ENCODE data around the gene ASB3. TPM values are rescaled to one million over a fixed set of nuclear protein-coding genes. Genes with fewer than 3 reads are reported as not detected.

ASB3 gene
- total and polyA plus RNA-seq, 9 of the 15 experiments (the other 6 are each of a cell fraction or from before 2014, with no cell fraction given) = 13.6 to 35.3 (median 18.7) TPM

- intact Hi-C loops (cut with micrococcal nuclease) = loop anchor here (2.0 to 5.0 kb wide), 2 partner anchors 19 to 100 kb away; partner anchors contain the start of genes ASB3 and ERLEC1
- Histone ChIP-seq H3K9me1 (ENCODE audit: control insufficient read depth, insufficient read depth, low read length) (no peaks in the 10 kb centered on the region), H4K20me1 (replicated peaks; ENCODE audit: control insufficient read depth, insufficient read depth, low read length) (no peaks in the 10 kb centered on the region; the same call in 1 of the 2 replicates), H3K4me3 (peak within 1 kb of the TSS; percentile 62), H3K36me3 (ENCODE audit: control insufficient read depth, insufficient read depth, low read length) (peaks cover 24% of the 10 kb centered on the region; the same call in 2 of the 3 replicates), H3K27ac (ENCODE audit: extremely low read depth, low read depth, low read length) (peak within 1 kb of the TSS; percentile 90), H3K9ac (ENCODE audit: insufficient read depth in 1 of 2, low read depth in 2 of 2, low read length in 2 of 2) (peak within 1 kb of the TSS; percentile 83 to 96), H3K79me2 (ENCODE audit: control insufficient read depth, insufficient read depth, low read length) (peaks cover 68% of the 10 kb centered on the region), H3K4me2 (ENCODE audit: insufficient read depth, low read length) (peak within 1 kb of the TSS; percentile 83), H2AFZ (ENCODE audit: low read depth, low read length) (peak within 1 kb of the TSS; percentile 94), H3K4me1 (replicated peaks in 1 of 2; ENCODE audit: control insufficient read depth in 2 of 2, insufficient read depth in 2 of 2, low read length in 2 of 2) (peaks cover 0 to 34% of the 10 kb centered on the region in 2 experiments; a peak in 3 of 5 replicates), H3K9me3 (replicated peaks; ENCODE audit: control insufficient read depth, insufficient read depth, low read depth, low read length) (no peaks in the 10 kb centered on the region), H3K27me3 (ENCODE audit: control insufficient read depth in 2 of 2, insufficient read depth in 2 of 2, low read length in 2 of 2) (no peaks in the 10 kb centered on the region)
- BruUV-seq (replicated peaks) = TSS peak; percentile 75
- FAIRE-seq = peak; percentile 83
- ATAC-seq = peak; percentile 88
- in situ Hi-C loops (cut with MboI) = no loop called here
- DNase-seq (ENCODE audit: extremely low read depth in 1 of 4, low spot score in 3 of 4) = peak; percentile 75 to 92 (median 80)
- ChIA-PET CTCF (ENCODE audit: low intra/inter-chr PET ratio) (no interaction called here), POLR2A (interaction anchor here (0.6 to 4.3 kb wide), 12 partner anchors 10 to 1283 kb away, joined by 3 to 45 read pairs (median 6); partner anchors contain the start of genes ASB3, ERLEC1 and RTN4)
- WGBS (ENCODE audit: insufficient coverage, low coverage, missing lambda C conversion rate) = under 1% methylated on average over 42 of the region's 46 CpGs
- TF ChIP-seq ZMIZ1 (IDR thresholded peaks at IDR 0.05; ENCODE audit: low read depth in 2 of 2, low read length in 2 of 2) = no peak
- TF ChIP-seq FOS (IDR thresholded peaks at IDR 0.05; ENCODE audit: extremely low read depth, insufficient read length) = no peak
- no peak; the same call in 1 of the 2 replicates for TF ChIP-seq ZNF263 (CRISPR knock-in tag; IDR thresholded peaks at IDR 0.05; ENCODE audit: borderline replicate concordance)
- TF ChIP-seq MAFF (IDR thresholded peaks at IDR 0.05; ENCODE audit: low read length) = no peak
- no peak for TF ChIP-seq ETS2 (tag; IDR thresholded peaks at IDR 0.05; ENCODE audit: borderline replicate concordance, poor library complexity, severe bottlenecking)
- TF ChIP-seq CAMTA2 (CRISPR knock-in tag; conservative IDR thresholded peaks at IDR 0.05) = 0 out of 2 replicates have a peak, but pooled peaks have one; percentile 5
- TF ChIP-seq SMARCE1 (IDR thresholded peaks at IDR 0.05) = no peak
- TF ChIP-seq LARP7 (IDR thresholded peaks at IDR 0.05) = no peak
- TF ChIP-seq SLC30A9 (CRISPR knock-in tag; IDR thresholded peaks at IDR 0.05) = no peak
- TF ChIP-seq ZNF165 (CRISPR knock-in tag; IDR thresholded peaks at IDR 0.05; ENCODE audit: borderline replicate concordance) = no peak
- TF ChIP-seq, protein P1, sequence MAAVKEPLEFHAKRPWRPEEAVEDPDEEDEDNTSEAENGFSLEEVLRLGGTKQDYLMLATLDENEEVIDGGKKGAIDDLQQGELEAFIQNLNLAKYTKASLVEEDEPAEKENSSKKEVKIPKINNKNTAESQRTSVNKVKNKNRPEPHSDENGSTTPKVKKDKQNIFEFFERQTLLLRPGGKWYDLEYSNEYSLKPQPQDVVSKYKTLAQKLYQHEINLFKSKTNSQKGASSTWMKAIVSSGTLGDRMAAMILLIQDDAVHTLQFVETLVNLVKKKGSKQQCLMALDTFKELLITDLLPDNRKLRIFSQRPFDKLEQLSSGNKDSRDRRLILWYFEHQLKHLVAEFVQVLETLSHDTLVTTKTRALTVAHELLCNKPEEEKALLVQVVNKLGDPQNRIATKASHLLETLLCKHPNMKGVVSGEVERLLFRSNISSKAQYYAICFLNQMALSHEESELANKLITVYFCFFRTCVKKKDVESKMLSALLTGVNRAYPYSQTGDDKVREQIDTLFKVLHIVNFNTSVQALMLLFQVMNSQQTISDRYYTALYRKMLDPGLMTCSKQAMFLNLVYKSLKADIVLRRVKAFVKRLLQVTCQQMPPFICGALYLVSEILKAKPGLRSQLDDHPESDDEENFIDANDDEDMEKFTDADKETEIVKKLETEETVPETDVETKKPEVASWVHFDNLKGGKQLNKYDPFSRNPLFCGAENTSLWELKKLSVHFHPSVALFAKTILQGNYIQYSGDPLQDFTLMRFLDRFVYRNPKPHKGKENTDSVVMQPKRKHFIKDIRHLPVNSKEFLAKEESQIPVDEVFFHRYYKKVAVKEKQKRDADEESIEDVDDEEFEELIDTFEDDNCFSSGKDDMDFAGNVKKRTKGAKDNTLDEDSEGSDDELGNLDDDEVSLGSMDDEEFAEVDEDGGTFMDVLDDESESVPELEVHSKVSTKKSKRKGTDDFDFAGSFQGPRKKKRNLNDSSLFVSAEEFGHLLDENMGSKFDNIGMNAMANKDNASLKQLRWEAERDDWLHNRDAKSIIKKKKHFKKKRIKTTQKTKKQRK (IDR thresholded peaks at IDR 0.05; ENCODE audit: borderline replicate concordance, low read depth, low read length) = no peak
- TF ChIP-seq SAFB (IDR thresholded peaks at IDR 0.05; ENCODE audit: borderline replicate concordance, low read depth, low read length) = no peak
- TF ChIP-seq TBP (optimal IDR thresholded peaks at IDR 0.05; ENCODE audit: low read depth, low read length) = peak; percentile 94
- no peak for TF ChIP-seq ZNF140 (CRISPR knock-in tag; IDR thresholded peaks at IDR 0.05)
- no peak for TF ChIP-seq IFI16 (CRISPR knock-in tag; IDR thresholded peaks at IDR 0.05)
These were observed 19.1 kb downstream of the ASB3 start, which contains the start of gene CHAC2 for GRCh38 chr2:53767405-53768241. TSS of gene CHAC2 (plus strand) at chr2:53767804. CDS start at chr2:53767887, 83 bp downstream.
